Spleen (tissue), 11 donors: Measurements from ENCODE around the gene GFPT1. TPM values are rescaled to one million over a fixed set of nuclear protein-coding genes. Genes with fewer than 3 reads are reported as not detected.
A peak's percentile ranks its signal among the peaks of the same experiment; 100 is the strongest.

Experiments
- DNase-seq: peaks from one replicate; pipeline ENCODE4 v3.0.0-alpha.2; 2020
- H3K27ac ChIP-seq, 8 donors: fragments of 200-600 bp; sonication (generic) in 7 of 8; 1 replicate in 4 of 8; 2 replicates in 4 of 8; pipeline versions ENCODE4 v1.5.0 to v1.8.0; 2016 to 2021; ENCODE audit warnings: inconsistent platforms in 4 of 8, mild to moderate bottlenecking in 4 of 8, moderate library complexity in 1 of 8
- H3K27me3 ChIP-seq, 7 donors: fragments of 200-600 bp; sonication (generic) in 6 of 7; replicated peaks in 1 of 7; 1 replicate in 4 of 7; 2 replicates in 3 of 7; pipeline versions ENCODE4 v1.5.0 to v1.8.0; 2016 to 2021; ENCODE audit warnings: inconsistent platforms in 3 of 7, mild to moderate bottlenecking in 1 of 7
- H3K36me3 ChIP-seq, 6 donors: fragments of 200-600 bp; sonication (generic) in 5 of 6; 1 replicate in 4 of 6; 2 replicates in 2 of 6; pipeline versions ENCODE4 v1.5.0 to v1.8.0; 2016 to 2021; ENCODE audit warnings: inconsistent platforms in 2 of 6
- H3K4me1 ChIP-seq, 6 donors: fragments of 200-600 bp; sonication (generic) in 5 of 6; 1 replicate in 3 of 6; 2 replicates in 3 of 6; pipeline versions ENCODE4 v1.5.0 to v1.8.0; 2016 to 2021; ENCODE audit warnings: inconsistent platforms in 3 of 6
- H3K4me3 ChIP-seq, 8 donors: fragments of 200-600 bp; sonication (generic) in 7 of 8; 1 replicate in 4 of 8; 2 replicates in 4 of 8; pipeline versions ENCODE4 v1.5.0 to v1.8.0; 2016 to 2021; ENCODE audit warnings: inconsistent platforms in 4 of 8, mild to moderate bottlenecking in 4 of 8, moderate library complexity in 2 of 8
- H3K9me3 ChIP-seq, 8 donors: fragments of 200-600 bp; sonication (generic) in 7 of 8; 1 replicate in 4 of 8; 2 replicates in 4 of 8; pipeline versions ENCODE4 v1.5.0 to v1.8.0; 2016 to 2021; ENCODE audit warnings: inconsistent platforms in 4 of 8
- POLR2A ChIP-seq, 3 donors: fragments of 450-650 bp; IDR thresholded peaks; one replicate each; pipeline ENCODE4 v1.5.1; 2017; ENCODE audit warnings: antibody characterized with exemption in 3 of 3, mild to moderate bottlenecking in 1 of 3
- POLR2AphosphoS5 ChIP-seq, 3 donors: sonication (generic); formaldehyde crosslinking; IDR thresholded peaks; one replicate each; pipeline ENCODE4 v1.5.1; 2017; ENCODE audit warnings: antibody characterized with exemption in 3 of 3
- WGBS, 5 donors: extraction: QIAGEN DNeasy Blood & Tissue Kit in 3 of 5; methylation state at CpG; one replicate each; pipeline versions ENCODE4 v1.1.5 to v1.1.7; 2013 to 2018; 5-methylcytosine and 5-hydroxymethylcytosine counted together
- intact Hi-C: fragments of 100-400 bp; cut with DNase I; formaldehyde crosslinking; loops from one replicate; pipeline ENCODE4 v1.15.0; 2023; ENCODE audit warnings: low total_unique reads
- polyA plus RNA-seq, 3 donors: library from polyadenylated mRNA; stranded (reverse); fragments of 200-250 nt; gene quantifications; one replicate each; pipeline ENCODE4 v1.2.1, GENCODE V29; 2013
- total RNA-seq, 7 donors: library from RNA; depleted of rRNA in 3 of 7; stranded (reverse); fragments of >200 nt in 3 of 7; fragmentation: NEBNext Ultra II Directional in 4 of 7; extraction: Animal tissue kit (Norgen Biotek cat#: 25700) in 4 of 7; gene quantifications; one replicate each; pipeline versions ENCODE4 v1.1.0 to v1.2.1, GENCODE V29; 2016 to 2021
- TF ChIP-seq, protein P1 (sequence below), 11 experiments: fragments of 200-600 bp in 7 of 11; fragments of 450-650 bp in 4 of 11; sonication (generic) in 4 of 11; IDR thresholded peaks in 8 of 11; conservative IDR thresholded peaks in 3 of 11; 1 replicate in 7 of 11; 2 replicates in 4 of 11; pipeline versions ENCODE4 v1.4.0 to v1.8.0; 2016 to 2021; ENCODE audit warnings: antibody characterized with exemption in 11 of 11, inconsistent platforms in 4 of 11, mild to moderate bottlenecking in 1 of 11
- donor health status: healthy with polysubstance abuse.
- donor health status: DM: no; HTN: no; CAD: no; lungs with moderate emphysema.
- donor health status: DM: no; HTN: no; CAD: no.
- donor health status: Bipolar disorder and iron deficiency.
- donor health status: healthy.
- donor health status: DM: no; HTN: no; CAD: no.
- donor health status: DM: yes; HTN: yes; CAD: no.

The GFPT1 gene
- total and polyA plus RNA-seq, 10 donors: 2.4 to 27.7 (median 19.9) TPM

DNA sequence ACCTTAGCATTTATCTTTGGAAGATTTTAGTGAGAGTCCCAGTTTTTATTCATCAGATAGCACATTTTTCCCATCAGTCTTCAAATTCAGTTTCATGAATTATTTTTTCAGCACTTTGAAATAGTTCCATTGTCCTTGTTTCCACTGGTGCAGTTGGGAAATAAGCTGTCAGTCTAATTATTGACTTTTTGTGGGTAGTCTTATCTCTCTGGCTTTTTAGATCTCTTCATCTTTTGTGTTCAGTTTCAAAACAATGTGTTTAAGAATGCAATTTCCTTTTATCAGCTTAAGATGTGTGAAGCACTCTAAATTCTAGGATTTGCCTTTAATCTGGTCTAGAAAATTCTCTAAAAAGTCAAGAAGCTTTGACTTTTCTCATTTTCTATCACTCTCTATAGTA lies 70.5 kb downstream of the GFPT1 start:
- H3K4me1 ChIP-seq: no peaks in the 10 kb centered on the region
- no peak for TF ChIP-seq POLR2AphosphoS5 (IDR thresholded peaks at IDR 0.05)
- TF ChIP-seq, protein P1, sequence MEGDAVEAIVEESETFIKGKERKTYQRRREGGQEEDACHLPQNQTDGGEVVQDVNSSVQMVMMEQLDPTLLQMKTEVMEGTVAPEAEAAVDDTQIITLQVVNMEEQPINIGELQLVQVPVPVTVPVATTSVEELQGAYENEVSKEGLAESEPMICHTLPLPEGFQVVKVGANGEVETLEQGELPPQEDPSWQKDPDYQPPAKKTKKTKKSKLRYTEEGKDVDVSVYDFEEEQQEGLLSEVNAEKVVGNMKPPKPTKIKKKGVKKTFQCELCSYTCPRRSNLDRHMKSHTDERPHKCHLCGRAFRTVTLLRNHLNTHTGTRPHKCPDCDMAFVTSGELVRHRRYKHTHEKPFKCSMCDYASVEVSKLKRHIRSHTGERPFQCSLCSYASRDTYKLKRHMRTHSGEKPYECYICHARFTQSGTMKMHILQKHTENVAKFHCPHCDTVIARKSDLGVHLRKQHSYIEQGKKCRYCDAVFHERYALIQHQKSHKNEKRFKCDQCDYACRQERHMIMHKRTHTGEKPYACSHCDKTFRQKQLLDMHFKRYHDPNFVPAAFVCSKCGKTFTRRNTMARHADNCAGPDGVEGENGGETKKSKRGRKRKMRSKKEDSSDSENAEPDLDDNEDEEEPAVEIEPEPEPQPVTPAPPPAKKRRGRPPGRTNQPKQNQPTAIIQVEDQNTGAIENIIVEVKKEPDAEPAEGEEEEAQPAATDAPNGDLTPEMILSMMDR (IDR thresholded peaks at IDR 0.05 in 8 of 11, conservative IDR thresholded peaks at IDR 0.05 in 3 of 11): no peak
- TF ChIP-seq POLR2A (IDR thresholded peaks at IDR 0.05): no peak
- H3K27me3 ChIP-seq: no peaks in the 10 kb centered on the region
- DNase-seq: no peak
- peaks cover 0 to 22% (median 14%) of the 10 kb centered on the region in 8 donors for H3K9me3 ChIP-seq
- no peak overlapping the region for H3K4me3 ChIP-seq
- intact Hi-C loops: no loop called here
- no peak overlapping the region for H3K27ac ChIP-seq
- H3K36me3 ChIP-seq: peaks cover 0 to 17% (median 0%) of the 10 kb centered on the region in 6 donors

DNA sequence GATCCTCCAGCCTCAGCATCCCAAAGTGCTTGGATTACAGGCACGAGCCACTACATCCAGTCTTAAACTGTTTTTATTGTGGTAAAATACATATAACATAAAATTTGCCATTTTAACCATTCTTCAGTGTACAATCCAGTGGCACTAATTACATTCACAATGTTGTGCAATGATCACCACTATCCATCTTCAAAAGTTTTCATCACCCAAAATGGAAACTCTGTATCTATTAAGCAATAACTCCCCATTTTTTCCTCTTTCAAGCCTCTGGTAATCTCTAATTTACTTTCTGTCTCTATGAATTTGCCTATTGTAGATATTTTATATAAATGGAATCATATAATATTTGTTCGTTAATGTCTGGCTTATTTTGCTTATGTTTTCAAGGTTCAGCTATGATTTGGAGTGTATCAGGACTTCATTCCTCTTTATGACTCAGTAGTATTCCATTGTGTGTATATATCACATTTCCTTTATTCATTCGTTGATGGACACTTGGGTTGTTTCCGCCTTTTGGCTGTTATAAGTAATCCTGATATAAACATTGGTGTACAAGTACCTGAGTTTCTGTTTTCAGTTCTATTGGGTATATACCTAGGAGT lies 71.8 kb downstream of the GFPT1 start:
- 90 to 99% (median 95%) methylated on average over 4 of the region's 4 CpGs for WGBS, 5 donors
- TF ChIP-seq, protein P1 (IDR thresholded peaks at IDR 0.05 in 8 of 11, conservative IDR thresholded peaks at IDR 0.05 in 3 of 11): no peak
- TF ChIP-seq POLR2AphosphoS5 (IDR thresholded peaks at IDR 0.05) (no peak), POLR2A (IDR thresholded peaks at IDR 0.05) (no peak)
- intact Hi-C loops: no loop called here
- Histone ChIP-seq H3K27ac (no peak overlapping the region), H3K4me3 (no peak overlapping the region), H3K27me3 (no peaks in the 10 kb centered on the region), H3K4me1 (no peaks in the 10 kb centered on the region), H3K36me3 (peaks cover 0 to 10% (median 0%) of the 10 kb centered on the region in 6 donors), H3K9me3 (peaks cover 0 to 22% (median 14%) of the 10 kb centered on the region in 8 donors)
- no peak for DNase-seq

DNA sequence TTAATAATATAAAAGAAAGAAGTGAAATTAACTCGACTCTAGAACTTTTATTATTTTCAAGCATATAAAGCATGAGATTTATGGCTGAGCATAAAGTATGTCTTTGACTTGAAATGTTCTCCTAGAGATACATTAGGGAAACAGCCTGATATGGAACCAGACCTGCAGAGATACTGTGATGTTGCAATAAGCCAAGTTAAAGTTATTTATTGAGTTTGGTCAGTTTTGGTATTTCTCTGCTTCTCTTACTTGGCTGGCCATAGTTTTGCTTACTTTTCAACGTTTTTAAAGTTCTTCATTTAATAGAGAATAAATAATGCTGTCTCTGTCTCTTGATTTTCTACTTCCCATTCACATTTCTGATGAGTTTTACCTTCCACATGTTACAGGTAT lies 76.0 kb downstream of the GFPT1 start:
- WGBS, 5 donors: 52 to 68% (median 64%) methylated on average over 2 of the region's 2 CpGs
- peaks cover 0 to 7% (median 3%) of the 10 kb centered on the region in 8 donors for H3K9me3 ChIP-seq
- no peak overlapping the region for H3K4me3 ChIP-seq
- H3K27ac ChIP-seq: peak overlapping the region in 1 of 8 donors; percentile 74
- H3K27me3 ChIP-seq: peaks cover 0 to 18% (median 10%) of the 10 kb centered on the region in 7 donors
- H3K36me3 ChIP-seq: no peaks in the 10 kb centered on the region
- TF ChIP-seq, protein P1 (IDR thresholded peaks at IDR 0.05 in 8 of 11, conservative IDR thresholded peaks at IDR 0.05 in 3 of 11): no peak
- TF ChIP-seq POLR2AphosphoS5 (IDR thresholded peaks at IDR 0.05) (no peak), POLR2A (IDR thresholded peaks at IDR 0.05) (no peak)
- intact Hi-C loops: no loop called here
- no peak for DNase-seq
- peaks cover 11 to 36% (median 21%) of the 10 kb centered on the region in 6 donors for H3K4me1 ChIP-seq

DNA sequence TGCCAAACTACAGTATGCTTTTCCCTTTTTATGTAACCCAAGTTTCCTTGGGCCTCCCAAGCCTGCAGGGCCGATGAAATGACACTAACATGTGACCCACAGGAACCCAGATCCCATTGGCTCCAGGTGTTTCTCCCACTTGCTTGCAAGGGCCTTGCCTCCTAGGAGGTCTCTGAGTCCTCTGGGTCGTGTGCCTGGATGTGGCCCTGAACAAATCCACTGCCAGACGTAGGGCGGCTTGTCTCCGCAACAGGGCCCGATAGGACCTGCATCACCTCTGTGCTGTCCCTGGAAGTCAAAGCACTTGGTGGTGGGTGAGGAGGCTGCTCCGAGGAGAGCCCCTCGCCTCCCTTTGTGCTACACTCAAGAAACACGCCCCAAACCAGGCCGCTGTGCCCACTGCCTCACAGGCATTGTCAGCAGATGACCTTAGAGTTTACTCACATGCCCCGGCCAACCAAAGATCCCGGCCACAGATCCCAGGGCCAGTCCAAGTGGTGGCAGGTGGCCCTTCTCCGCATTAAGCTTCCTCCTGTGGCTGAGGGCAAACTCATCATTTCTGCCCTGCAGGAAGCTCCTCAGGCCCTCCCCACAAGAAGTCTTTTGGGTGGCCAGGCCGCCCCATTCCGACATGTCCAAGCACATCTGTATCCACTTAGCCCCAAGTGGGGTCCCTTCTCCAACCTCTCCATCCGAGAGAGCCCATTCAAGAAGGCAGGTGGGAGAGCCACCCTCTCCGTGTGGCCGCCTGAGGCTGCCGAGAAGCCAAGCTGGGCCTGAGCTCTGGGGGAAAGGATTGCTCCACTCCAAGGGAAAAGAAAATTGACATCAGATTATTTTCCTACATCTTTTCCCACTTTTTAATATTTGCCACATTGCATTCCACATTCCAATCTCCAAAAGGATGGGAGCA lies 76.7 kb downstream of the GFPT1 start:
- H3K9me3 ChIP-seq: peaks cover 0 to 7% (median 3%) of the 10 kb centered on the region in 8 donors
- peaks cover 0 to 24% (median 15%) of the 10 kb centered on the region in 7 donors for H3K27me3 ChIP-seq
- TF ChIP-seq, protein P1 (IDR thresholded peaks at IDR 0.05 in 8 of 11, conservative IDR thresholded peaks at IDR 0.05 in 3 of 11): no peak
- peak in 1 of 3 donors; percentile 22 for TF ChIP-seq POLR2AphosphoS5 (IDR thresholded peaks at IDR 0.05)
- 75 to 91% (median 86%) methylated on average over 15 to 19 of the region's 19 CpGs for WGBS, 5 donors
- intact Hi-C loops: no loop called here
- H3K27ac ChIP-seq: peak overlapping the region in 7 of 8 donors; percentile 29 to 82 (median 56)
- no peak overlapping the region for H3K4me3 ChIP-seq
- H3K36me3 ChIP-seq: no peaks in the 10 kb centered on the region
- H3K4me1 ChIP-seq: peaks cover 11 to 41% (median 25%) of the 10 kb centered on the region in 6 donors
- no peak for DNase-seq
